CD8-positive, alpha-beta memory T cell (primary cell): ENCODE results near the gene CYCS. TPM values are rescaled to one million over a fixed set of nuclear protein-coding genes. Genes with fewer than 3 reads are reported as not detected.
"Not testable (repeated sequence)": the region's sequence is repeated elsewhere in the genome, so short reads cannot be mapped to it uniquely, and the experiment has no call there.

Experiments
- CTCF ChIA-PET: fragments of 350-600 bp; sonication (Branson Sonifier 250); formaldehyde crosslinking; loops from one replicate; lab custom pipeline; 2021; ENCODE audit warnings: antibody characterized with exemption; lab: Charles Lee
- POLR2A ChIA-PET: fragments of 350-600 bp; sonication (Branson Sonifier 250); formaldehyde crosslinking; loops from one replicate; lab custom pipeline; 2021; ENCODE audit warnings: antibody characterized with exemption; lab: Charles Lee
- DNase-seq, 5 donors: peaks; one replicate each; pipeline versions ENCODE4 v3.0.0 to v3.0.0-alpha.2; 2020 to 2022; ENCODE audit warnings: mixed read lengths in 1 of 5
- H3K27ac ChIP-seq: one replicate; pipeline ENCODE4 v1.7.0; 2013; ENCODE audit warnings: low read depth, mild to moderate bottlenecking, low read length, moderate library complexity
- H3K27me3 ChIP-seq: 2 replicates; pipeline ENCODE4 v1.7.0; 2013; ENCODE audit warnings: low read length, mild to moderate bottlenecking; ENCODE audit not compliant: insufficient read depth, poor library complexity, severe bottlenecking
- H3K36me3 ChIP-seq: 2 replicates; pipeline ENCODE4 v1.7.0; 2013; ENCODE audit warnings: mild to moderate bottlenecking, low read length, moderate library complexity; ENCODE audit not compliant: insufficient read depth
- H3K4me1 ChIP-seq: 2 replicates; pipeline ENCODE4 v1.7.0; 2013; ENCODE audit warnings: mild to moderate bottlenecking, low read length, moderate library complexity; ENCODE audit not compliant: insufficient read depth
- H3K4me3 ChIP-seq: 2 replicates; pipeline ENCODE4 v1.7.0; 2013; ENCODE audit warnings: mild to moderate bottlenecking, low read length
- H3K9me3 ChIP-seq: 2 replicates; pipeline ENCODE4 v1.7.0; 2013; ENCODE audit warnings: mild to moderate bottlenecking, low read length
- H3K27ac Mint-ChIP-seq, 8 donors: one replicate each; pipeline ENCODE4 v1.8.0; 2020 to 2021; ENCODE audit warnings: mixed read lengths in 8 of 8, mild to moderate bottlenecking in 6 of 8, inconsistent platforms in 3 of 8, moderate library complexity in 3 of 8
- H3K27me3 Mint-ChIP-seq, 2 donors: one replicate each; pipeline ENCODE4 v1.8.0; 2020 to 2021; ENCODE audit warnings: mixed read lengths in 2 of 2, mild to moderate bottlenecking in 1 of 2, moderate library complexity in 1 of 2
- H3K36me3 Mint-ChIP-seq, 3 donors: one replicate each; pipeline ENCODE4 v1.8.0; 2020 to 2021; ENCODE audit warnings: mixed read lengths in 3 of 3, inconsistent platforms in 1 of 3, mild to moderate bottlenecking in 1 of 3
- H3K4me1 Mint-ChIP-seq, 3 donors: one replicate each; pipeline ENCODE4 v1.8.0; 2020 to 2021; ENCODE audit warnings: mixed read lengths in 3 of 3, inconsistent platforms in 1 of 3, mild to moderate bottlenecking in 1 of 3
- H3K4me3 Mint-ChIP-seq, 7 donors: one replicate each; pipeline ENCODE4 v1.8.0; 2020 to 2021; ENCODE audit warnings: mixed read lengths in 7 of 7, mild to moderate bottlenecking in 6 of 7, moderate library complexity in 4 of 7, inconsistent platforms in 2 of 7
- H3K9me3 Mint-ChIP-seq, 5 donors: one replicate each; pipeline ENCODE4 v1.8.0; 2020 to 2022; ENCODE audit warnings: mixed read lengths in 5 of 5, mild to moderate bottlenecking in 3 of 5, moderate library complexity in 2 of 5, inconsistent platforms in 1 of 5
- polyA plus RNA-seq: library from polyadenylated mRNA; unstranded; fragments of 300-500 nt; fragmentation: Illumina TruSeq; gene quantifications from one replicate; pipeline ENCODE4 v1.2.3, GENCODE V29; 2021
- total RNA-seq, 2 experiments: library from RNA; stranded (reverse); gene quantifications; one replicate each; pipeline ENCODE4 v1.2.3, GENCODE V29; 2021

Gene CYCS
- total and polyA plus RNA-seq, 3 experiments from 2014 or later = 148 to 324 (median 294) TPM

DNA sequence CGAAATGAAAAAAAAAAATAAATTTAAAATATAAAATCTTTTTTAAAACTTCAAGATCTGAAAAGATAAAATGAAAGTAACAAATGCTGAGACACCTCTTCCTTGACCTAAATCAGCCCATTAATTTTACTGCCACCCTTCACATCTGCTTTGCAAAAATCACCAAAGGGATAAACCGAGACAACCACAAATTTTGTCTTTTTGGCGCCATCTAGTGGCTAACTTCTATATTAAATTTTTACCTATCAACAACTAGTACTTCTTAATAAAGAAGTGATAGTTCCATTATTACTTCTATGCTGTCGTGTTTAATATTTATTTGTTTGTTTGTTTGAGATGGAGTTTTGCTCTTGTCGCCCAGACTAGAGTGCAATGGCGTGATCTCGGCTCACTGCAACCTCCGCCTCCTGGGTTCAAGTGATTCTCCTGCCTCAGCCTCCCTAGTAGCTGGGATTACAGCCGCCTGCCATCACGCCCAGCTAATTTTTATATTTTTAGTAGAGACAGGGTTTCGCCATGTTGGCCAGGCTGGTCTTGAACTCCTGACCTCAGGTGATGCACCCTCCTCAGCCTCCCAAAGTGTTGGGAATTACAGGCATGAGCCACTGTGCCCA, 35.0 kb upstream of the CYCS start:
- CTCF ChIA-PET = interaction anchor here (0.8 to 1.4 kb wide), 5 partner anchors 14 to 348 kb away, joined by 3 to 5 read pairs (median 4); partner anchors contain the start of gene CYCS
- DNase-seq = peak in 2 of 5 donors; percentile 41 to 45
- H3K4me1 ChIP-seq, H3K4me3 ChIP-seq, H3K27ac Mint-ChIP-seq, H3K4me1 Mint-ChIP-seq, H3K9me3 Mint-ChIP-seq, H3K27me3 Mint-ChIP-seq, POLR2A ChIA-PET, H3K27ac ChIP-seq, H3K27me3 ChIP-seq, H3K4me3 Mint-ChIP-seq, H3K36me3 ChIP-seq, H3K9me3 ChIP-seq: not testable (repeated sequence)
- peaks cover 6 to 26% (median 18%) of the 10 kb centered on the region in 3 donors for H3K36me3 Mint-ChIP-seq

DNA sequence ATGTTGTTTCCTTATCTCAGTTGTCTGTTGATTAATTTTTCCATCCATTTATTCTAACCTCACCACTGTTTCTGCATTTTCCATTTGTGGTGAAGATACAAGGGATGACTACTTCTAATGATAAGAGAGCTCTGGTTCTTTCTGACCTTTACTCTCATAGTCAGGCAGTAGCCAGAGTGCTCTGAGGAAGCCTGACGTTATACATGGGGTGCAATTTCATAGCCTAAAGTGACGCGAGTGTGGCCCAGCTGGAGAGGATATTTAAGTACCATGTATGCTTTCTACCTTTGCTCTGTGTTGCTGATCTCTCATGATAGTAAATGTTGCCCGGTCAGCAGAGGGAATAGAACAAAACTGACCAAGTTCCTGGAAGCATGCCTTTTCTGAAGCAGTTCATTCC, 33.9 kb upstream of the CYCS start:
- peaks cover 1 to 5% (median 4%) of the 10 kb centered on the region in 3 donors for H3K4me1 Mint-ChIP-seq
- ChIA-PET CTCF (interaction anchor here (1.4 kb wide), 1 partner anchor 21 kb away, joined by 4 read pairs; a partner anchor contains a TSS), POLR2A (no interaction called here)
- H3K27ac Mint-ChIP-seq = no peak overlapping the region
- no peaks in the 10 kb centered on the region for H3K4me1 ChIP-seq
- no peak overlapping the region for H3K27ac ChIP-seq
- H3K36me3 ChIP-seq = no peaks in the 10 kb centered on the region
- no peaks in the 10 kb centered on the region for H3K9me3 ChIP-seq
- no peak for DNase-seq
- no peaks in the 10 kb centered on the region for H3K27me3 ChIP-seq
- H3K4me3 ChIP-seq = no peak overlapping the region
- H3K4me3 Mint-ChIP-seq = no peak overlapping the region
- peaks cover 14 to 35% (median 25%) of the 10 kb centered on the region in 3 donors for H3K36me3 Mint-ChIP-seq
- no peaks in the 10 kb centered on the region for H3K9me3 Mint-ChIP-seq
- no peaks in the 10 kb centered on the region for H3K27me3 Mint-ChIP-seq

DNA sequence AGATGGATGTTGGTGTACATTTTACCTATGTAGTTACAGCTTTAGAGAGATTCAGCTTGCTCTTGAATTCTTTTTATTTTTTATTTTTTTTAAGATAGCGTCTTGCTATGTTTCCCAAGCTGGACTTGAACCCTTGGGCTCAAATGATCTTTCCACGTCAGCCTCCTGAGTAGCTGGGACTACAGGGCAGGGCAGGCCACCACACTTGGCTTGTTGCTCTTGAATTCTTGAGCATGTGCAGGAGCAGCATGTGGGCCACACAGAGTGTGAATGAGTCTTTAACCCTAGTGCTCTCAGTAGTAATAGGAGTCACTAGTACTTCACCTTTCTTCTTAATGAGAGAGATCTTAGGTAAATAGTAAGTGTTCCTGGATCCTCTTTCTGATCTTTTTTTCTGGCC, 26.7 kb upstream of the CYCS start:
- Mint-ChIP-seq H3K27me3 (no peaks in the 10 kb centered on the region), H3K9me3 (no peaks in the 10 kb centered on the region), H3K36me3 (peaks cover 12 to 64% (median 29%) of the 10 kb centered on the region in 3 donors), H3K27ac (peak overlapping the region in 2 of 8 donors; percentile 36 to 38), H3K4me3 (no peak overlapping the region), H3K4me1 (no peaks in the 10 kb centered on the region)
- H3K4me3 ChIP-seq = no peak overlapping the region
- H3K36me3 ChIP-seq = no peaks in the 10 kb centered on the region
- DNase-seq = no peak
- POLR2A ChIA-PET = no interaction called here
- no peaks in the 10 kb centered on the region for H3K27me3 ChIP-seq
- H3K9me3 ChIP-seq = no peaks in the 10 kb centered on the region
- H3K4me1 ChIP-seq = no peaks in the 10 kb centered on the region
- no peak overlapping the region for H3K27ac ChIP-seq
- CTCF ChIA-PET = no interaction called here

DNA sequence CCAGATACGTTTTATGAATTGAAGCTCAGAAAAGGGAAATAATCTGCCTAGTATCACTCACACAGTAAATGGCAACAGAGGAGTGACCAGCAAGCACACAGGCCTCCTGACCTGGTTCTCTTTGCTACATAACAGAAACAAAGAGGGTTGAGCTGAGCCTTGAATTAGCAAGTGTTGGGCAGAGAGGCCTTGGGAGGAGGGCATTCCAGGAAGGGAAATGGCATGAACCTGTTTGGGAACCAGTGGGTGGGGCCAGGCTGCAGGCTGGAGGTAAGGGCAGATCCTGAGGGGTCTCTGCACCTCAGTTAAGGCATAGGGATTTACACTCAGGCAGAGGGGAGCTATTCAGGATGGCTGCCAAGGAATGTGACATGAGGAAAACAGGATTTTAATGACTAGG, 24.8 kb upstream of the CYCS start:
- POLR2A ChIA-PET = no interaction called here
- CTCF ChIA-PET = no interaction called here

DNA sequence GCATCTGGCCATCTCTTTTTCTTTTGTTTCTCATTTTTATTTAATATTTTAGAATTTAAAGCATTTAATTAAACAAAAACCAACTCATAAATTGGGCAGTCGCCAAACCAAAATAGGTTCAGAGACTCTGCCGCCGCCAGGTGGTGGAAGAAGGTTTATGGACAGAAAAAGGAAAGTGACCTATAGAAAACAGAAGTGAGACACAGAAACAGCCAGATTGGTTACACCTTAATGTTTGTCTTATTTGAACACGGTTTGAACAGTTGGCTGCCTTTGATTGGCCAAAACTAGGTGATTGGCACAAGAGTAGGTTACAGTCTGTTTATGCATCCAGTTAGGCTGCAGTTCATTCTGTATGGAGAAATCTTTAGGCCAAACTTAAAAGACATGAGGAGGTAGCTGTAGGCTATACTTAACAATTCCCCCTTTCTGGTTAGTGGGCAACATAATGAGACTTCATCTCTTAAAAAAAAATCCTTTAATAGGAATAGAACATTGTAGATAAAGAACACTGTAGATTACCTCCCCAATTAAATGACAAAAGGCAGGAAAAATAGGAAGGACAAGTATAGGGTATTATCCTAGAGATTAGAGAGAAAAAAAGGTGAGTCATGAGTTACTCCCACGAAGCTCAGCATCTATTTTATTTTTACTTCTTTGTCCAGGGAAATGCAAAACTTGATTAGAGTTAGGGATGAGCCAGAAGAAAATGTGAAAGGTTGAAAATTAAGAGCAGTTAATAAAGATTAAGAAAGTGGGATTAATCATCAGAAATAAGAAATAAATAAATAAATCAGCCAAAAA, 23.9 kb upstream of the CYCS start:
- DNase-seq = no peak
- no peaks in the 10 kb centered on the region for H3K36me3 ChIP-seq

More for the DNA sequence above, 24.8 kb upstream of the CYCS start:
- H3K4me3 Mint-ChIP-seq = no peak overlapping the region
- H3K27me3 ChIP-seq = no peaks in the 10 kb centered on the region
- no peak overlapping the region for H3K27ac ChIP-seq
- no peaks in the 10 kb centered on the region for H3K9me3 Mint-ChIP-seq
- H3K36me3 ChIP-seq = no peaks in the 10 kb centered on the region
- peaks cover 11 to 63% (median 29%) of the 10 kb centered on the region in 3 donors for H3K36me3 Mint-ChIP-seq
- H3K9me3 ChIP-seq = no peaks in the 10 kb centered on the region
- H3K4me1 ChIP-seq = no peaks in the 10 kb centered on the region
- peak overlapping the region in 1 of 8 donors; percentile 17 for H3K27ac Mint-ChIP-seq
- H3K27me3 Mint-ChIP-seq = no peaks in the 10 kb centered on the region
- no peak for DNase-seq
- H3K4me3 ChIP-seq = no peak overlapping the region
- no peaks in the 10 kb centered on the region for H3K4me1 Mint-ChIP-seq

DNA sequence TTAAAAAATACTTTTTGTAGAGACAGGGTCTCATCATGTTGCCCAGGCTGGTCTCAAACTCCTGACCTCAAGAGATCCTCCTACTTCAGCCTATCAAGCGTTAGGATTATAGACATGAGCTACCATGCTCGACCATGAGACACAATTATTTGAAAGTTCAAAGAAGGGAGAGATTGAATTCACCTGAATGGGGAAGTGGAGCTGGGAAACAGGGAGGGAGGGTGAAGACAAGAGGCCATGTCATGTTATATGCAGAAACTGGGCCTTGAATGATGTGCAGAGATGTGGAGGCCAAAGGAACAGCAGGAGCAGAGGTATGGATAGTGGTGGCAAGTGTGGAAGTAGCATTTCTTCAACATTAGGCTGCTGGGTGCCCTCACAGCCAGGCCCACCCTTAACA, 18.7 kb upstream of the CYCS start:
- CTCF ChIA-PET = interaction anchor here (0.9 kb wide), 1 partner anchor 349 kb away, joined by 3 read pairs; no protein-coding TSS in a partner anchor
- Mint-ChIP-seq H3K9me3 (no peaks in the 10 kb centered on the region), H3K27me3 (no peaks in the 10 kb centered on the region), H3K27ac (peak overlapping the region in 1 of 8 donors; percentile 77), H3K4me1 (no peaks in the 10 kb centered on the region), H3K4me3 (no peak overlapping the region), H3K36me3 (peaks cover 6 to 37% (median 12%) of the 10 kb centered on the region in 3 donors)
- Histone ChIP-seq H3K36me3 (no peaks in the 10 kb centered on the region), H3K4me1 (no peaks in the 10 kb centered on the region), H3K4me3 (no peak overlapping the region), H3K9me3 (no peaks in the 10 kb centered on the region), H3K27ac (no peak overlapping the region), H3K27me3 (no peaks in the 10 kb centered on the region)
- POLR2A ChIA-PET = no interaction called here
- DNase-seq = no peak

More for the DNA sequence above, 23.9 kb upstream of the CYCS start:
- Mint-ChIP-seq H3K27me3 (no peaks in the 10 kb centered on the region), H3K9me3 (no peaks in the 10 kb centered on the region), H3K36me3 (peaks cover 6 to 55% (median 23%) of the 10 kb centered on the region in 3 donors), H3K4me3 (no peak overlapping the region), H3K4me1 (no peaks in the 10 kb centered on the region), H3K27ac (no peak overlapping the region)
- no peaks in the 10 kb centered on the region for H3K27me3 ChIP-seq
- POLR2A ChIA-PET = interaction anchor here (0.5 kb wide), 1 partner anchor 329 kb away, joined by 3 read pairs; no protein-coding TSS in a partner anchor
- CTCF ChIA-PET = no interaction called here
- no peak overlapping the region for H3K4me3 ChIP-seq
- no peaks in the 10 kb centered on the region for H3K9me3 ChIP-seq
- no peak overlapping the region for H3K27ac ChIP-seq
- no peaks in the 10 kb centered on the region for H3K4me1 ChIP-seq

DNA sequence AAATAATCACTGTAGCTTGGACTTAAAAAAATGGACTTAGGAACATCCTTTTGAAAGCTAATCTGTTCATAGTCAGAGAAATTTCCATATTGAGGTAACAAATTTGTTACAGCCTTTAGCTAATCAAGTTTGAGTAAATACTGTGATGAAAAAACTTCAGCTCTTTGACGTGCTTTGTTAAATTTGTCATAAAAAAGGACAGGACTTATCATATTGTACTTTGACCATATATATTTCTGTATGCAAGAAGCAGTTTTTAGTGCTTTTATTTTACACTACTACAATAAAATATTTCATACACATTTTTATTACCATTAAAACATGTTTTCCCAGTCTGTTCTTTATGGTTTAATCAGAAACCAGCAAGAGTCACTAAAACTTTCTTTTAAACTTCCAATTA, 14.5 kb upstream of the CYCS start:
- H3K27ac Mint-ChIP-seq = no peak overlapping the region
- H3K9me3 Mint-ChIP-seq = no peaks in the 10 kb centered on the region
- H3K4me3 Mint-ChIP-seq = no peak overlapping the region
- ChIA-PET POLR2A (no interaction called here), CTCF (interaction anchor here (0.7 kb wide), 1 partner anchor 9 kb away, joined by 3 read pairs; no protein-coding TSS in a partner anchor)
- H3K4me1 Mint-ChIP-seq = no peaks in the 10 kb centered on the region
- H3K27me3 Mint-ChIP-seq = no peaks in the 10 kb centered on the region
- DNase-seq = no peak
- H3K36me3 Mint-ChIP-seq = peaks cover 0 to 33% (median 9%) of the 10 kb centered on the region in 3 donors
- no peaks in the 10 kb centered on the region for H3K4me1 ChIP-seq
- no peak overlapping the region for H3K4me3 ChIP-seq
- H3K9me3 ChIP-seq = no peaks in the 10 kb centered on the region
- H3K27ac ChIP-seq = no peak overlapping the region
- H3K27me3 ChIP-seq = no peaks in the 10 kb centered on the region
- no peaks in the 10 kb centered on the region for H3K36me3 ChIP-seq
